Activated T-helper 17 cell treated with anti-CD3 and anti-CD28 coated beads, Interleukin-2, amount 50 U/mL, for 72 hours (primary cell): ENCODE data around the gene IGLL5. TPM values are rescaled to one million over a fixed set of nuclear protein-coding genes. Genes with fewer than 3 reads are reported as not detected.

Experiments used
- ATAC-seq: fragments of 150-1000 bp; cut with Tn5 transposase; replicated peaks from 2 replicates; pipeline ENCODE4 v1.10.0; 2021; ENCODE audit warnings: mild to moderate bottlenecking, moderate library complexity
- H3K27ac Mint-ChIP-seq: one replicate; pipeline ENCODE4 v1.8.0; 2022; ENCODE audit warnings: mixed read lengths
- H3K27me3 Mint-ChIP-seq: one replicate; pipeline ENCODE4 v1.8.0; 2022; ENCODE audit warnings: mixed read lengths
- H3K36me3 Mint-ChIP-seq: one replicate; pipeline ENCODE4 v1.8.0; 2022; ENCODE audit warnings: low read depth, mild to moderate bottlenecking, mixed read lengths
- H3K4me1 Mint-ChIP-seq: one replicate; pipeline ENCODE4 v1.8.0; 2022; ENCODE audit warnings: mixed read lengths
- H3K4me3 Mint-ChIP-seq: one replicate; pipeline ENCODE4 v1.8.0; 2022; ENCODE audit warnings: mild to moderate bottlenecking, mixed read lengths
- H3K9me3 Mint-ChIP-seq: one replicate; pipeline ENCODE4 v1.8.0; 2022; ENCODE audit warnings: mixed read lengths
- total RNA-seq, 2 donors: library from RNA; stranded (reverse); gene quantifications; one replicate each; pipeline ENCODE4 v1.2.3, GENCODE V29; 2022

IGLL5 gene
- total RNA-seq, 2 donors from 2014 or later, result not detected

GRCh38 chr22:22872722-22873708, 14.6 kb upstream of the IGLL5 start:
- Mint-ChIP-seq H3K9me3 (no peaks in the 10 kb centered on the region), H3K27me3 (no peaks in the 10 kb centered on the region), H3K36me3 (no peaks in the 10 kb centered on the region), H3K4me3 (no peak overlapping the region), H3K4me1 (no peaks in the 10 kb centered on the region), H3K27ac (no peak overlapping the region)
- ATAC-seq, result no peak

- Mint-ChIP-seq H3K9me3 (no peaks in the 10 kb centered on the region), H3K4me3 (no peak overlapping the region), H3K36me3 (no peaks in the 10 kb centered on the region), H3K27ac (no peak overlapping the region), H3K27me3 (no peaks in the 10 kb centered on the region), H3K4me1 (no peaks in the 10 kb centered on the region)
- peak; percentile 52 for ATAC-seq
Observed at GRCh38 chr22:22877523-22878210, 9.9 kb upstream of the IGLL5 start.

GRCh38 chr22:22878211-22878570, 9.4 kb upstream of the IGLL5 start:
- no peaks in the 10 kb centered on the region for H3K9me3 Mint-ChIP-seq
- no peak for ATAC-seq
- H3K4me1 Mint-ChIP-seq, result no peaks in the 10 kb centered on the region
- H3K36me3 Mint-ChIP-seq, result no peaks in the 10 kb centered on the region
- H3K4me3 Mint-ChIP-seq, result no peak overlapping the region
- no peaks in the 10 kb centered on the region for H3K27me3 Mint-ChIP-seq
- H3K27ac Mint-ChIP-seq, result no peak overlapping the region

- Mint-ChIP-seq H3K9me3 (no peaks in the 10 kb centered on the region), H3K27me3 (no peaks in the 10 kb centered on the region)
Observed at GRCh38 chr22:22878801-22879674, 8.6 kb upstream of the IGLL5 start.

GRCh38 chr22:22879675-22880155, 7.9 kb upstream of the IGLL5 start:
- no peaks in the 10 kb centered on the region for H3K9me3 Mint-ChIP-seq
- H3K27ac Mint-ChIP-seq, result no peak overlapping the region
- H3K36me3 Mint-ChIP-seq, result no peaks in the 10 kb centered on the region
- ATAC-seq, result no peak
- H3K4me3 Mint-ChIP-seq, result no peak overlapping the region
- H3K4me1 Mint-ChIP-seq, result no peaks in the 10 kb centered on the region
- no peaks in the 10 kb centered on the region for H3K27me3 Mint-ChIP-seq

More at GRCh38 chr22:22878801-22879674, 8.6 kb upstream of the IGLL5 start:
- Mint-ChIP-seq H3K27ac (no peak overlapping the region), H3K36me3 (no peaks in the 10 kb centered on the region), H3K4me1 (no peaks in the 10 kb centered on the region), H3K4me3 (no peak overlapping the region)
- no peak for ATAC-seq

GRCh38 chr22:22880645-22881044, 7.0 kb upstream of the IGLL5 start:
- ATAC-seq, result no peak
- H3K27me3 Mint-ChIP-seq, result peaks cover 1% of the 10 kb centered on the region
- no peak overlapping the region for H3K4me3 Mint-ChIP-seq
- no peak overlapping the region for H3K27ac Mint-ChIP-seq
- no peaks in the 10 kb centered on the region for H3K4me1 Mint-ChIP-seq
- H3K9me3 Mint-ChIP-seq, result no peaks in the 10 kb centered on the region
- no peaks in the 10 kb centered on the region for H3K36me3 Mint-ChIP-seq

- no peaks in the 10 kb centered on the region for H3K4me1 Mint-ChIP-seq
- no peaks in the 10 kb centered on the region for H3K9me3 Mint-ChIP-seq
- ATAC-seq, result no peak
- H3K4me3 Mint-ChIP-seq, result no peak overlapping the region
- H3K27ac Mint-ChIP-seq, result no peak overlapping the region
- H3K36me3 Mint-ChIP-seq, result no peaks in the 10 kb centered on the region
- H3K27me3 Mint-ChIP-seq, result peaks cover 9% of the 10 kb centered on the region
Observed at GRCh38 chr22:22881116-22882000, 6.3 kb upstream of the IGLL5 start.

- H3K4me3 Mint-ChIP-seq, result no peak overlapping the region
- no peak overlapping the region for H3K27ac Mint-ChIP-seq
- no peaks in the 10 kb centered on the region for H3K9me3 Mint-ChIP-seq
- H3K4me1 Mint-ChIP-seq, result no peaks in the 10 kb centered on the region
- no peaks in the 10 kb centered on the region for H3K36me3 Mint-ChIP-seq
- H3K27me3 Mint-ChIP-seq, result peaks cover 13% of the 10 kb centered on the region
- ATAC-seq, result peak; percentile 30
Observed at GRCh38 chr22:22882033-22882717, 5.4 kb upstream of the IGLL5 start.

- no peaks in the 10 kb centered on the region for H3K36me3 Mint-ChIP-seq
- H3K9me3 Mint-ChIP-seq, result no peaks in the 10 kb centered on the region
- H3K4me3 Mint-ChIP-seq, result no peak overlapping the region
- H3K27me3 Mint-ChIP-seq, result peaks cover 13% of the 10 kb centered on the region
- no peak overlapping the region for H3K27ac Mint-ChIP-seq
- ATAC-seq, result no peak
- no peaks in the 10 kb centered on the region for H3K4me1 Mint-ChIP-seq
Observed at GRCh38 chr22:22883090-22883727, 4.4 kb upstream of the IGLL5 start.

GRCh38 chr22:22884010-22884887, 3.4 kb upstream of the IGLL5 start:
- Mint-ChIP-seq H3K4me1 (no peaks in the 10 kb centered on the region), H3K4me3 (no peak overlapping the region), H3K27me3 (peaks cover 19% of the 10 kb centered on the region), H3K27ac (no peak overlapping the region), H3K36me3 (no peaks in the 10 kb centered on the region), H3K9me3 (no peaks in the 10 kb centered on the region)
- peak; percentile 70 for ATAC-seq

- Mint-ChIP-seq H3K27me3 (peaks cover 20% of the 10 kb centered on the region), H3K36me3 (no peaks in the 10 kb centered on the region), H3K4me1 (no peaks in the 10 kb centered on the region), H3K9me3 (no peaks in the 10 kb centered on the region), H3K4me3 (no peak overlapping the region), H3K27ac (no peak overlapping the region)
- ATAC-seq, result peak; percentile 85
Observed at GRCh38 chr22:22884888-22885840, 2.5 kb upstream of the IGLL5 start.
